Heart left ventricle (tissue), 13 donors: ENCODE results near the gene ZBTB46.

Source experiments
- CTCF ChIP-seq, 12 donors: fragments of 200-600 bp; sonication (generic) in 4 of 12; IDR thresholded peaks; one replicate each; pipeline versions ENCODE4 v1.5.0 to v1.8.0; 2018 to 2022; ENCODE audit warnings: antibody characterized with exemption in 12 of 12, mild to moderate bottlenecking in 5 of 12
- POLR2A ChIP-seq, 2 donors: fragments of 450-650 bp; IDR thresholded peaks; one replicate each; pipeline ENCODE4 v1.6.1; 2017; ENCODE audit warnings: antibody characterized with exemption in 2 of 2, mild to moderate bottlenecking in 2 of 2, moderate library complexity in 2 of 2
- donor health status: ischemic (EF 13 %, LVEDD 7.1; RV severe dilation, severe dysfunction).
- donor health status: DM: no; HTN: yes; CAD: no.
- donor health status: DM: no; HTN: no; CAD: no.
- donor health status: ischemic (EF 25% LVEDD 6.9; RV normal size, moderate dysfunction).
- donor health status: ischemic (EF 25% LVEDD 5.7; RV mildly dilated, moderate dysfunction).
- donor health status: ischemic (EF 35%, LVEDD 5.7; RV mildly dilated, moderate dysfunction).
- donor health status: nonischemic (EF 11% LVEDD 7.7; RV severe dilation, severe dysfunction).
- donor health status: DM: yes; HTN: yes; CAD: no.
- donor health status: PGD.
- donor health status: ischemic (EF 29% LVEDD 5.4; RV normal size, mild dysfunction).
- donor health status: nonischemic (EF 23%, LVEDD 6.1; RV moderate dilation, normal function).

GRCh38 chr20:63791497-63792156, 39.4 kb downstream of the ZBTB46 start:
- TF ChIP-seq CTCF (IDR thresholded peaks at IDR 0.05) (no peak), POLR2A (IDR thresholded peaks at IDR 0.05) (no peak)
